RPMI8226 (cell line): ENCODE measurements around the gene IFI30.

ENCODE experiments used
- DNase-seq: peaks from one replicate; pipeline ENCODE4 v3.0.0-alpha.2; 2015

IFI30 gene

DNA sequence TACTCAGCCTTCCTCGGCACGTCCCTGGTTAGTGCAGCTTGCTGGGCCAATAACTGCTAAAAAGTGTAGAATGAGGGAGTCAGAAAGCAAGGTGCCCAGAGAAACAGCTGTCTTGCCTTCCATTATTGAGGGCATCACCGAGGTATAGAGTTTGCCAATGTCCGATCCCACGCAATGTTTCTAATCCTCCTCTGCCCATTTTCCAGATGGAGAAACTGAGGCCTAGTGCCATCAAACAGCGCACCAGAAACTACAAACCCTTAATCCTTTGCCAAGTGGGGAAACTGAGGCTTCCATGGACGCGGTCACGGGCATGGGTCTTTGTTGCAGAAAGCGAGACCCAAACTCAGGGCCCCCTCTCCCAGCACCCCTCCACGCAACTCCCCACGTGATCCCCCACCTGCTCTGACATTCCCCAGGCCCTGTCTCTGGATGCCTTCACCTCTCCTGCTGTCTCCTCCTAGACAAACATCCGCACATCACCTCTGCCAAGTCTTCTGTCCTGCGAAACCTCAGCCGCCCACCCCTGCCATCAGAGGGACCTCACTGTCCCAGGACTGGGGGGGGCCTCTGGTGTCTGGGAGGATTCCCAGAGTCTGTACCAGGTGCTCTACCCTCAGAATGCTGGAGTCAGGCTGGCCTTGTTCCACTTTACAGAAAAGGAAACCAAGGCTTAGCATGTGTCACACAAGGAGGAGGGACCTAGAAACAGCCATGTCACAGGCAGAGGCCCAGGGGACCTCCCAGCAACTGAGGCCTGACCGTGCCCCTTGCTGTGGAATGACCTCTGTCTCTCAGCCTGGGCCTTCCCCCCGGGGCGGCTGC is 53.6 kb downstream of the IFI30 start:
- DNase-seq: no peak
